HFFc6 (cell line): Measurements from ENCODE around the gene IL1RAPL1. TPM values are rescaled to one million over a fixed set of nuclear protein-coding genes. Genes with fewer than 3 reads are reported as not detected.

Source experiments
- DNase-seq: peaks from one replicate; pipeline ENCODE4 v3.0.0-alpha.2; 2018
- H3K27ac Mint-ChIP-seq: 2 replicates; pipeline ENCODE4 v1.8.0; 2020; ENCODE audit warnings: mild to moderate bottlenecking, mixed read lengths
- H3K27me3 Mint-ChIP-seq: 2 replicates; pipeline ENCODE4 v1.8.0; 2021; ENCODE audit warnings: mild to moderate bottlenecking, moderate library complexity, mixed read lengths; ENCODE audit not compliant: insufficient read depth
- H3K36me3 Mint-ChIP-seq: 2 replicates; pipeline ENCODE4 v1.8.0; 2021; ENCODE audit warnings: low read depth, mixed read lengths
- H3K4me1 Mint-ChIP-seq: 2 replicates; pipeline ENCODE4 v1.8.0; 2020; ENCODE audit warnings: low read depth, mixed read lengths
- H3K4me3 Mint-ChIP-seq: 2 replicates; pipeline ENCODE4 v1.8.0; 2020; ENCODE audit warnings: mild to moderate bottlenecking, moderate library complexity, mixed read lengths
- H3K9me3 Mint-ChIP-seq: 2 replicates; pipeline ENCODE4 v1.8.0; 2020; ENCODE audit warnings: mild to moderate bottlenecking, mixed read lengths
- CTCF ChIP-seq: fragments of 200-600 bp; sonication (generic); IDR thresholded peaks from 2 replicates; pipeline ENCODE4 v1.5.0; 2021; ENCODE audit warnings: antibody characterized with exemption, mild to moderate bottlenecking
- total RNA-seq, 6 experiments: library from RNA; stranded (reverse); fragmentation: NEBNext Ultra II Directional; extraction: Animal tissue kit (Norgen Biotek cat#: 25700); gene quantifications; 2 replicates in 1 of 6; 3 replicates in 5 of 6; pipeline ENCODE4 v1.2.3, GENCODE V29; 2021

IL1RAPL1 gene
- total RNA-seq, 6 experiments from 2014 or later: not detected

- no peak for TF ChIP-seq CTCF
- H3K4me1 Mint-ChIP-seq: no peaks in the 10 kb centered on the region
- H3K4me3 Mint-ChIP-seq: no peak overlapping the region
- DNase-seq: no peak
- H3K27ac Mint-ChIP-seq: no peak overlapping the region
- no peaks in the 10 kb centered on the region for H3K9me3 Mint-ChIP-seq
- H3K36me3 Mint-ChIP-seq: no peaks in the 10 kb centered on the region; the same call in 1 of the 2 replicates
- no peaks in the 10 kb centered on the region for H3K27me3 Mint-ChIP-seq
These were observed 1017.1 kb downstream of the IL1RAPL1 start for GRCh38 chrX:29604381-29604780.

- Mint-ChIP-seq H3K9me3 (no peaks in the 10 kb centered on the region), H3K4me1 (peaks cover 9% of the 10 kb centered on the region), H3K27ac (no peak overlapping the region; the same call in 1 of the 2 replicates), H3K36me3 (no peaks in the 10 kb centered on the region), H3K4me3 (no peak overlapping the region), H3K27me3 (no peaks in the 10 kb centered on the region; the same call in 1 of the 2 replicates)
- peak; percentile 3 for DNase-seq
- TF ChIP-seq CTCF: no peak
These were observed 1030.0 kb downstream of the IL1RAPL1 start for GRCh38 chrX:29617276-29617675.

- H3K27me3 Mint-ChIP-seq: no peaks in the 10 kb centered on the region; the same call in 1 of the 2 replicates
- H3K9me3 Mint-ChIP-seq: no peaks in the 10 kb centered on the region
- no peak for TF ChIP-seq CTCF
- no peak for DNase-seq
- no peak overlapping the region for H3K27ac Mint-ChIP-seq
- no peak overlapping the region for H3K4me3 Mint-ChIP-seq
- no peaks in the 10 kb centered on the region for H3K36me3 Mint-ChIP-seq
- peaks cover 9% of the 10 kb centered on the region for H3K4me1 Mint-ChIP-seq
These were observed 1030.5 kb downstream of the IL1RAPL1 start for GRCh38 chrX:29617725-29618124.

- DNase-seq: no peak
These were observed 1040.6 kb downstream of the IL1RAPL1 start for GRCh38 chrX:29627833-29628232.

GRCh38 chrX:29634516-29634915 is 1047.3 kb downstream of the IL1RAPL1 start:
- Mint-ChIP-seq H3K36me3 (no peaks in the 10 kb centered on the region), H3K27ac (no peak overlapping the region), H3K4me1 (no peaks in the 10 kb centered on the region; the same call in 1 of the 2 replicates), H3K9me3 (no peaks in the 10 kb centered on the region), H3K4me3 (no peak overlapping the region), H3K27me3 (no peaks in the 10 kb centered on the region)
- no peak for TF ChIP-seq CTCF
- DNase-seq: no peak

More at GRCh38 chrX:29627833-29628232, 1040.6 kb downstream of the IL1RAPL1 start:
- no peaks in the 10 kb centered on the region for H3K4me1 Mint-ChIP-seq
- H3K4me3 Mint-ChIP-seq: no peak overlapping the region
- no peaks in the 10 kb centered on the region for H3K36me3 Mint-ChIP-seq
- TF ChIP-seq CTCF: no peak
- H3K27ac Mint-ChIP-seq: no peak overlapping the region
- no peaks in the 10 kb centered on the region for H3K9me3 Mint-ChIP-seq
- no peaks in the 10 kb centered on the region for H3K27me3 Mint-ChIP-seq

GRCh38 chrX:29636331-29636730 is 1049.1 kb downstream of the IL1RAPL1 start:
- Mint-ChIP-seq H3K27me3 (no peaks in the 10 kb centered on the region), H3K27ac (no peak overlapping the region), H3K4me3 (no peak overlapping the region), H3K36me3 (no peaks in the 10 kb centered on the region), H3K9me3 (no peaks in the 10 kb centered on the region), H3K4me1 (no peaks in the 10 kb centered on the region; the same call in 1 of the 2 replicates)
- no peak for TF ChIP-seq CTCF
- DNase-seq: no peak
